ENCODE measurements around the gene TLCD3A.
A peak's percentile ranks its signal among the peaks of the same experiment; 100 is the strongest.
"Not testable (repeated sequence)": the region's sequence is repeated elsewhere in the genome, so short reads cannot be mapped to it uniquely, and the experiment has no call there.

The TLCD3A gene

DNA sequence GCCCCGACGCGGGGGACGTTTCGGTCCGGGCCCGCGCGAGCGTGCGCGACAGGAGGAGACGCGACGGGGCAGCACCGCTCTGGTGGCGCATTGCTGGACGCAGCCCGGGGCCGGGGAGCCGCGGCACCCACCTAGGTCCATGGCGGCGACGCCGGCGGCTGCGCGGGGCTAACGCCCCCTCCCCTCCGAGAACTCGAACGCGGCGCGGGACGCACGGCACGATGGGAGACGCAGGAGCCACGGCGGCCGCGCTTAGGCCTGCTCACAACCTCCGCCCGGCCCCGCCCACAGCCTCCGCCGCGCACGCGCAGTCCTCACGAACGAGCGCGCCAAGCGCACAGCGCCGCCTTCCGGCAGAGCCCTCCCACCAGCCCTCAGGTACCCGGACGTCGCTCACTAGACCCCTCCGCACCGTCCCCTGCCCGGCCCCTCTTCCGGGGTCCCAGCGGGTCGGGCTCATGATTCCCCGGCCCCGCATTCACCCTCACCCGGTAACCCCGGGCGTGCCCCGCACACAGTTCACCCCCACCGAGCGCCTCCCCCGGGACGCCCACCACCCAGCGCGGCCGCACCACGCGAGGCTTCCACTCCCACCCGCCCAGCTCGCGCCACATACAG lies 19.7 kb downstream of the TLCD3A start, which contains the start of gene GEMIN4:
Gene GEMIN4, minus strand, starts transcription at position 263 of the 618 bp plus-strand sequence. Its CDS starts 122 bp downstream, at position 141.
- H3K36me3 Mint-ChIP-seq: peaks cover 12% of the 10 kb centered on the region
- peak within 1 kb of the TSS; percentile 98 for H3K27ac Mint-ChIP-seq
- H3K4me1 Mint-ChIP-seq: peaks cover 39% of the 10 kb centered on the region
- no peaks in the 10 kb centered on the region for H3K27me3 Mint-ChIP-seq
- peak within 1 kb of the TSS; percentile 98 for H3K4me3 Mint-ChIP-seq
- no peaks in the 10 kb centered on the region for H3K9me3 Mint-ChIP-seq

DNA sequence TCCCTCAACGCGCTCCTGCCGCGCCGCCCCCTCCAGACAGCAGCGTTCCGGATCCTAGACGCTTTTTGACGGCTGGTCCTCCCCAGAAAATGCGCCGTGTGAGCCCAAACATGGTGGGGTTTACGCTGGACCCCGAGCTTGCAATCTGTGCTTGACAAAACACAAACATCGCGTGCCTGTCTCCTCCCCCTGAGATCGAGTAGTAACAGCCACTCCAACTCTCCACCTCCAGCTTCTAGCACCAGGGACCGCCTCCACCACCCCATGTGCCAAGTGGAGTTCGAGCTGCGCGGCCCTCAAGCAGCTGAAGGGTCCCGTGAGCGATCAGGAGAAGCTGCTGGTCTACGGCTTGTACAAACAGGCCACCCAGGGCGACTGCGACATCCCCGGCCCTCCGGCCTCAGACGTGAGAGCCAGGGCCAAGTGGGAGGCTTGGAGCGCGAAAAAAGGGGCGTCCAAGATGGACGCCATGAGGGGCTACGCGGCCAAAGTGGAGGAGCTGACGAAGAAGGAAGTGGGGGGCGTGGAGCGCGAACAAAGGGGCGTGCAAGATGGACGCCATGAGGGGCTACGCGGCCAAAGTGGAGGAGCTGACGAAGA lies 20.3 kb downstream of the TLCD3A start:
- peak overlapping the region; percentile 97 for H3K27ac Mint-ChIP-seq
- H3K36me3 Mint-ChIP-seq: peaks cover 13% of the 10 kb centered on the region
- H3K4me3 Mint-ChIP-seq: peak overlapping the region; percentile 98
- H3K27me3 Mint-ChIP-seq: no peaks in the 10 kb centered on the region
- peaks cover 39% of the 10 kb centered on the region for H3K4me1 Mint-ChIP-seq
- H3K9me3 Mint-ChIP-seq: no peaks in the 10 kb centered on the region

DNA sequence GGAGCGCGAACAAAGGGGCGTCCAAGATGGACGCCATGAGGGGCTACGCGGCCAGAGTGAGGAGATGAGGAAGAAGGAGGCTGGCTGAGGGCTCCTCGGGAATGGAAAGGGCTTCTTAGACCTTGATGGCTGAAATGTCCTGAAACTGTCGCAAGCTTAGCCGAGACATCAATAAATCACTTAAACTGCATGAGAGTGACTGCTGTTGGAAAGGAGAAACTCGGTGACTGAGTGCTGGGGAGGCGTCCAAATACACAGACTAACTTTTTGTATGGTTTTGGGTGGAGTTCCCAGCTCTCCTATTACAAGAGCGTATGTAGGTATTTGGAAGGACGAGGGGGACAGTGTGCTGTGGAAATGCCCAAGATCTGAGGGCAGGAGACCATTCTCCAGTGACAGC lies 21.0 kb downstream of the TLCD3A start:
- Mint-ChIP-seq H3K27me3 (no peaks in the 10 kb centered on the region), H3K4me1 (peaks cover 32% of the 10 kb centered on the region), H3K27ac (peak overlapping the region; percentile 65), H3K36me3 (peaks cover 6% of the 10 kb centered on the region), H3K4me3 (peak overlapping the region; percentile 49), H3K9me3 (no peaks in the 10 kb centered on the region)

DNA sequence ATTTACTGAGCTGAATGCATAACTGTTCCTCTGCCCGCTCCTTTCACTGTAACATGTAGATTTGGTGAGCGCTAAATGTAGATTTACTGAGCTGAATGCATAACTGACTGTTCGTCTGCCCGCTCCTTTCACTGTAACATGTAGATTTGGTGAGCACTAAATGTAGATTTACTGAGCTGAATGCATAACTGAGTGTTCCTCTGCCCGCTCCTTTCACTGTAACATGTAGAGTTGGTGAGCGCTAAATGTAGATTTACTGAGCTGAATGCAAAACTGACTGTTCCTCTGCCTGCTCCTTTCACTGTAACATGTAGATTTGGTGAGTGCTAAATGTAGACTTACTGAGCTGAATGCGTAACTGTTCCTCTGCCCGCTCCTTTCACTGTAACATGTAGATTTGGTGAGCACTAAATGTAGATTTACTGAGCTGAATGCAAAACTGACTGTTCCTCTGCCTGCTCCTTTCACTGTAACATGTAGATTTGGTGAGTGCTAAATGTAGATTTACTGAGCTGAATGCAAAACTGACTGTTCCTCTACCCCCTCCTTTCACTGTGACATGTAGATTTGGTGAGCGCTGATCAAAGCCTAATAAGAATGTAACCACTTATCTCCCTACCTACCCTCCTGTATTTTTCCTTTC lies 23.0 kb downstream of the TLCD3A start:
- H3K4me1 Mint-ChIP-seq: peaks cover 17% of the 10 kb centered on the region
- H3K27ac Mint-ChIP-seq: not testable (repeated sequence)

DNA sequence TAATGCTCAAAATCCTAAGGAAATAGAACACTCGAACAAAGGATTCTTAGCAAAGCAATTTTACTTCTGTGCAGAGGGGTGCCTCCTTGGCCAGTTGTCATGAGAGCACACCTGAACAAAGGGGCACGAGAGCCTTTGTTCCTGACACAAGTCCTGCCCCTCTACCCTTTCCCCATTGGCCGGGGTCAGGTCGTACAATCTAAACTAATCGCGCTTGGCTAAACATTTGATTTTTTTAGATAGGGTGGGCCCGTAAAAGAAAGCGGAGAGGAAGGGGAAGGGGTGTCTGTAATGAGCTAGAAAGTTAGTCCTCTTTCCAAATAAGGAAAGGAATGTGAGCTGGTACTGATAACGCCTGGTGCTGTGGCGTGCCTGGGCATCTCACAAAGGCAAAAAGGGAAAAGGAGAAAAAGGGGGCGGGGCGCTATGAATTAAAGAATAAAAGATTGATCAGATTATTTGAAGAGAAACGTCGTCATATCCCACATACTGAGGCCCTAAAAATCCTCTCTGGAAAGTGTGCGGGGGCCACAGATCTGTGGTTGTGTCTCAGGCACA lies 23.7 kb downstream of the TLCD3A start:
- H3K27me3 Mint-ChIP-seq, H3K36me3 Mint-ChIP-seq: not testable (repeated sequence)
- peaks cover 10% of the 10 kb centered on the region for H3K4me1 Mint-ChIP-seq

More for the DNA sequence above, 23.0 kb downstream of the TLCD3A start:
- not testable (repeated sequence) for H3K36me3 Mint-ChIP-seq, H3K9me3 Mint-ChIP-seq, H3K27me3 Mint-ChIP-seq, H3K4me3 Mint-ChIP-seq

DNA sequence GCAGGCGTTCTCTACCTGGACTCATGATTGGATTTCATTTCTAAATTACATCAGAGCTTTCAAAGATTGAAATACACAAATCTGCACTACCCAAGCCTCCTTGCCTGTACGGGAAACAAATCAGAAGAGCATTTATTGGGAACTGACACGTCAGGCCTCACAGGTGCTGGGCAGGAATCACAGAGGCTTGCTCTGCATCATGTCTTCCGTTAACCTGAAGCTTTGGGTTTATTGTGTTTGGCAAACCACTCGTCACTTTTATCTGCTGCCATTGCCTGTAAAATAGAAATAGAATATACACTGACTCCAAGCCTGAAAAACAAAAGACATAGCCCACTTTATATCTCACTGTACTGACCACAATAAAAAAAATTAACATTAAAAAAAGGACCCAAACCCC lies 27.6 kb downstream of the TLCD3A start:
- Mint-ChIP-seq H3K27ac (no peak overlapping the region), H3K4me1 (no peaks in the 10 kb centered on the region), H3K36me3 (peaks cover 6% of the 10 kb centered on the region), H3K4me3 (no peak overlapping the region), H3K27me3 (no peaks in the 10 kb centered on the region), H3K9me3 (no peaks in the 10 kb centered on the region)

More for the DNA sequence above, 23.7 kb downstream of the TLCD3A start:
- not testable (repeated sequence) for H3K27ac Mint-ChIP-seq, H3K4me3 Mint-ChIP-seq, H3K9me3 Mint-ChIP-seq

DNA sequence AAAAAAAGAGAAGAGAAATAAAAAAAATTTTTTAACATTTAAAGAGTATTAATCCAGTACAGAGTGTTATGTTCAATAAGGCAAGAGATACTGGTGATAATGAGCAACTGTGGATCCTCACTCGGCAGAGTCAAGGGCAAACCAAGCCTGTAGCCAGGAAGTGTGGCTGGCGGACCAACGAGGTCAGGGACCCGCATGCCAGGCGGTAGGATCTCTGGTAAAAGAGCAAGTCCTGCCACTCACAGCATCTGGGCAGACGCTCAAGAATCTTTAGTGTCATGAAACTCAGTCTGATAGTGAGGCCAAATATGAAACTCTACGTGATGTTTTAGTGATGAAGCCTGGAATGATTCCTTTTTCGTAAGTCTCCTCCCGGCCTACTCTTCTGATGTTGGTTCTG lies 28.0 kb downstream of the TLCD3A start:
- H3K36me3 Mint-ChIP-seq: peaks cover 10% of the 10 kb centered on the region
- no peaks in the 10 kb centered on the region for H3K4me1 Mint-ChIP-seq
- H3K27ac Mint-ChIP-seq: no peak overlapping the region
- no peaks in the 10 kb centered on the region for H3K9me3 Mint-ChIP-seq
- H3K4me3 Mint-ChIP-seq: no peak overlapping the region
- no peaks in the 10 kb centered on the region for H3K27me3 Mint-ChIP-seq

DNA sequence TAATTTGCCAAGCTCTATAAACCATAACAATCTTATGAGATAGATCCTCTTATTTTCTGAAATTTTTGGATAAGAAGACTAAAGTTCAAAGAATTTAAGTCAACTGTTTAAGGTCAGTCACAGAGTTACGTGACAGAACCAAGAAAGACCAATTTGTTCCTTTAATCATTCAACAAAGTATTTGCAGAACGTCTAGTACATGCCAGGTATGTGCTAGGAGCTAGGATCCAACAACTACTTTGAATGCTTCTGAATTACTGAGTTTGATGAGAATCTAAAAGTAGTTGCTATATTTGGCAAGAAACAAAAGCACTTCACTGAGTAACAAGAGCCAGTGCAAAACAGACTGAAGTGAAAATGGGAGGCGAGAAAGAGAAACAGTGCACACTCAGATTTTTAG lies 34.7 kb downstream of the TLCD3A start:
- H3K4me1 Mint-ChIP-seq: no peaks in the 10 kb centered on the region
- H3K4me3 Mint-ChIP-seq: no peak overlapping the region
- peaks cover 28% of the 10 kb centered on the region for H3K36me3 Mint-ChIP-seq
- no peaks in the 10 kb centered on the region for H3K9me3 Mint-ChIP-seq
- no peak overlapping the region for H3K27ac Mint-ChIP-seq
- H3K27me3 Mint-ChIP-seq: no peaks in the 10 kb centered on the region

DNA sequence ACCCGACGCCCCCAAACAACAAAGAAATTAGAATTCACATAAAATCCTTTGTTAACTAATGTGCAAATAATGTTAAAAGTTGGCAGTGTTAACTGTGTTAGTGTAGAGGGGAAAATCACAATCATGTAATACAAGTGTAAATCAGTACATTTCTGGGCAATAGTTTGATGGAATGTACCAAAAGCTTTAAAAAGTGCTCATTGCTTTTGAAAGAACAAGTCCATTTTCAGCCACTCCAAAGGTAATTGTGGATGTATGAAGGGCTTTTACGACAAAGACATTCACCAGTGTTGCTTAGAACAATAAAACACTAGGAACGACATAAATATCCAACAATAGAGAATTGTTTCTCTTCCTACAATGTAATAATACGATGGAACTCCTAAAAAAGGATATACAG lies 40.6 kb downstream of the TLCD3A start:
- H3K4me1 Mint-ChIP-seq: peaks cover 7% of the 10 kb centered on the region
- H3K4me3 Mint-ChIP-seq: no peak overlapping the region
- H3K27ac Mint-ChIP-seq: no peak overlapping the region
- H3K27me3 Mint-ChIP-seq: no peaks in the 10 kb centered on the region
- peaks cover 27% of the 10 kb centered on the region for H3K36me3 Mint-ChIP-seq
- H3K9me3 Mint-ChIP-seq: no peaks in the 10 kb centered on the region

DNA sequence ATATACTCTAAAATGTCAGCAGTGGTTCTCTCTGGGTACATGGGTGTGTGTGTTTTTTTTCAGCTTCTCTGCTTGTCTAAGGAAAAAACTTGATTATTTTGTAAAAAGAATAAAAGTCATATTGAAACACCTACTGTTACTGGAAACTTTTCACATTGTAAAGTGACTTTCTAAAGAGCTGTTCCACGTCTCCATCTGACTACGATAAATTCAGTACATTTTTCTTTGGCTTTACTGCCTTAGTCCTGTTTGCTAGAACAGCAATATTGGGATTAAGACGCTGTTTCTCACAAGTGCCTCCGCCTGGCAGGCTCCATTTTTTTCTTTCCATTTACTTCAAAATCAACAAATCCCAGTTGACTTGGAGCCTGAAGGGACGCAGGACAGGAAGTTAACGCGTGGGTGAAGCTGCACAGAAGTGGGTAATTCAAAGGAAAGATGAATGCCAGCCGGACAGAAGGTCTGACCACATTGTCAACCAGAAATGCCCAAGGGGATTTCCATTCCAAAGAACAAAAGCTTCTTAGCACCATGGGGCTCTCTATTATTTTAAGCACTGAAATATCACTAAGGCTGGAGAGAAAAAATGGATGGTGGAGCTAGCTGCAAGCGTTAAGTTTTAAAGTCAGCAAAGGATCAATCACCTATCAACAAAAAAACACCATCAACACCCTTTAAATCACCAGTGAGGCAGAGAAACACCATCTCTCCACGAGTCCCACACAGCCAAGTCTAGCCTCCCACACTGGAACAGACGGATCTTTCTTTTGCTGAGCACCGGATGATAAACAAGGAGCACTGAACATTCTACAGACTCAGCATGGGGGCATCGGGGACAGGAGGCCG lies 41.3 kb downstream of the TLCD3A start:
- Mint-ChIP-seq H3K4me1 (peaks cover 10% of the 10 kb centered on the region), H3K27me3 (no peaks in the 10 kb centered on the region), H3K27ac (peak overlapping the region; percentile 12), H3K9me3 (no peaks in the 10 kb centered on the region), H3K4me3 (no peak overlapping the region), H3K36me3 (peaks cover 25% of the 10 kb centered on the region)

DNA sequence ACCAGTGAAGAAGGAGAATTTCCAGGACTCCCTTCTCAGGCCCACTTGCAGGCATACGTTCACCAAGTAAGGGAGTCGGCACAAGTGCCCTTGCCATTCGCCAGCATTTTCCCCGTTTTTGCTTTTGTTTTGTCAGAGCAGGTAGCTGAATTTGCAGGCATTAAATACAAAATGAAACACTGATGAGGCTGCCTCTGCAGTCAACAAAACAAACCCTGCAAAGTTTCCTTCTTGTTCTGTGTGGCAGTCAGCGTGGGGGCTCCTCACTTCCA lies 41.9 kb downstream of the TLCD3A start:
- H3K4me1 Mint-ChIP-seq: peaks cover 10% of the 10 kb centered on the region
- H3K9me3 Mint-ChIP-seq: no peaks in the 10 kb centered on the region
- no peak overlapping the region for H3K27ac Mint-ChIP-seq
- H3K27me3 Mint-ChIP-seq: no peaks in the 10 kb centered on the region
- peaks cover 23% of the 10 kb centered on the region for H3K36me3 Mint-ChIP-seq
- no peak overlapping the region for H3K4me3 Mint-ChIP-seq

DNA sequence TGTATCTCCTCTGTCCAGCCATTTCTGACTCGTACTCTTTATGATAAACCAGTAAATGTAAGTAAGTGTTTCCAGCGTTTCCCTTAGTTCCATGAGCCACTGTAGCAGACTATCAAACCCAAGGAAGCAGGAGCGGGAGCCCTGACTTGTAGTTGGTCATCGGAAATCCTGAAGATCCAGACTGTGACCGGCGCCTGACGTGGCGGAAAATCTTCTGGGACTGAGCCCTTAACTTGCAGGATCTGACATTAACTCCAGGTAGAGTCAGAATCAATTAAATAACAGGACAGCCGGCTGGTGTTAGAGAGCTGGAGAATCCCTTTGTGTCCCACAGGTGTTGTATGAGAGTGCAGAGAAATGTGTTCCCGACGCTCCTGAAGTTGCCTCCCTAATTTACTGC lies 45.7 kb downstream of the TLCD3A start:
- Mint-ChIP-seq H3K9me3 (no peaks in the 10 kb centered on the region), H3K27ac (no peak overlapping the region), H3K4me3 (no peak overlapping the region), H3K27me3 (no peaks in the 10 kb centered on the region), H3K36me3 (peaks cover 10% of the 10 kb centered on the region), H3K4me1 (peaks cover 27% of the 10 kb centered on the region)

DNA sequence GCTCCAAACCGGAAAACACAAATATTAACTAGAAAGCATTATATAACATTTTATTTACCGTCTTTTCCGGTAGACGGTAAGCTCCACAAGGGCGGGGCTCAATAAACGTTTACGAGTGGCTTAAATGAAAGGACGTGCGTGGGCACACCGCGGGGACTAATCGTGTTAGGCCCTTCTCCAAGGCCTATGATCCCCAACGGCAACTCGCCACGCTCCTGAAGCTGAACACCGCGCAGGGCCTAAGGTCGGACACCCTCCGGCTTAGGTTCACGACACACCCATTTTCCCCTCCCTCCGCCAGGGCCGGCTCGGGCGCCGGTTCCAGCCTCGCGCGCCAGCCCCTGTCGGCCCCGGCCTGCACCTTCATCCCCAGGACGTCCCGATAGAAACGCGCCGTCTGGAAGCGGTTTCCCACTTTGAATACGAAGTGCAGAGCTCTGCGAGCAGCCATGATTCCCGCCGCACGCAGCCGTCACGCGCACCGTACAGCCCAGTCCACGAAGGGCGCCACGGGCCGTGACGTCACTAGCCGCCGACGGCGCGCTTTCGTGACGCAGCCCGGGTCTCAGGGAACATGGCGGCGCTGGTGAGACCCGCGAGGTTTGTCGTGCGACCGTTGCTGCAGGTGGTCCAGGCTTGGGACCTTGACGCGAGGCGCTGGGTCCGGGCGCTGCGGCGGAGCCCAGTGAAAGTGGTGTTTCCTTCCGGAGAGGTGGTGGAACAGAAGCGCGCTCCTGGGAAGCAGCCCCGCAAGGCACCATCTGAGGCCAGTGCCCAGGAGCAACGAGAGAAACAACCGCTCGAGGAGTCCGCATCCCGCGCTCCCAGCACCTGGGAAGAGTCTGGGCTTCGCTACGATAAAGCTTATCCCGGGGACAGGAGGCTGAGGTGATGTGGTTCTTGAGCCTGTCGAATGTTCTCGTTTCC lies 49.7 kb downstream of the TLCD3A start, which contains the start of the genes GLOD4 and MRM3:
Gene GLOD4, minus strand, starts transcription at position 476 of the 927 bp plus-strand sequence. Its CDS starts 25 bp downstream, at position 451.
Gene MRM3, plus strand, starts transcription at position 549 of the 927 bp plus-strand sequence. Its CDS starts 26 bp downstream, at position 575.
- Mint-ChIP-seq H3K27me3 (no peaks in the 10 kb centered on the region), H3K4me3 (peak within 1 kb of the TSS; percentile 98), H3K4me1 (peaks cover 40% of the 10 kb centered on the region), H3K9me3 (no peaks in the 10 kb centered on the region), H3K36me3 (peaks cover 6% of the 10 kb centered on the region), H3K27ac (peak within 1 kb of the TSS; percentile 94)

DNA sequence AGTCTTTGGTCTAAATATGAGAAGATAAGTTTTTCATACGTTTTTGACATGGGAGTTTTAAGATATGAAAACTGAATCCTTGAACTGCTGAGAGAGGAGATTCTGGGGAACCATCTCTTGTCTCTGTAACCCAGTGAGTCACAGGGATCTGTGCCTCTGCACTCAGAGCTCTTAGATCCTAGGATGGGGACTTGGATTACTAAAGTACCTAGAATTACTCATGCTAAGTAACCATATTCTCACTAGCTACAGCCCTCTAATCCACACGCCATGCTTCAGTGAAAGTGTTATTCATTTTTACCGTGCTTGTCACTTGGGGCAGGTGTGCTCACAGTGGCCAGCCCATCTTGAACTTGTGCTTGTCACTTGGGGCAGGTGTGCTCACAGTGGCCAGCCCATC lies 51.7 kb downstream of the TLCD3A start:
- Mint-ChIP-seq H3K36me3 (peaks cover 8% of the 10 kb centered on the region), H3K4me1 (peaks cover 39% of the 10 kb centered on the region), H3K27ac (no peak overlapping the region), H3K9me3 (no peaks in the 10 kb centered on the region), H3K27me3 (no peaks in the 10 kb centered on the region), H3K4me3 (peak overlapping the region; percentile 98)

All from activated naive CD4-positive, alpha-beta T cell treated with anti-CD3 and anti-CD28 coated beads, Interleukin-2, amount 50 U/mL, for 24 hours (primary cell).